H1 (cell line): ENCODE measurements around the gene PKD1. TPM values are rescaled to one million over a fixed set of nuclear protein-coding genes. Genes with fewer than 3 reads are reported as not detected.
A peak's percentile ranks its signal among the peaks of the same experiment; 100 is the strongest.

ENCODE experiments used
- CTCF ChIA-PET: fragments of 300-600 bp; sonication (Branson Sonifier 250); formaldehyde crosslinking; loops from one replicate; lab custom pipeline; 2021; ENCODE audit not compliant: partially characterized antibody; lab: Charles Lee
- POLR2A ChIA-PET: fragments of 300-600 bp; sonication (Branson Sonifier 250); formaldehyde crosslinking; loops from one replicate; lab custom pipeline; 2021; ENCODE audit warnings: inconsistent platforms; ENCODE audit not compliant: partially characterized antibody; lab: Charles Lee
- DNase-seq, 2 experiments: peaks; one replicate each; pipeline versions ENCODE4 v3.0.0 to v3.0.0-alpha.2; 2010 to 2022; ENCODE audit warnings: low spot score in 2 of 2, low read depth in 1 of 2, mixed read lengths in 1 of 2
- FAIRE-seq: peaks from 2 replicates; lab custom pipeline; 2011; peaks lifted over from hg19 to GRCh38; lab: Jason Lieb, UNC
- H2AFZ ChIP-seq: 2 replicates; pipeline ENCODE4 v1.8.1; 2012; ENCODE audit warnings: low read length, inconsistent platforms
- H2AK5ac ChIP-seq: 2 replicates; pipeline ENCODE4 v1.6.1; 2013; ENCODE audit warnings: low read depth, low read length
- H2BK120ac ChIP-seq: replicated peaks from 2 replicates; pipeline ENCODE3; 2013; ENCODE audit warnings: low read depth, low read length, inconsistent platforms
- H2BK12ac ChIP-seq: 2 replicates; pipeline ENCODE4 v1.6.1; 2013; ENCODE audit warnings: low read depth, low read length
- H2BK15ac ChIP-seq: 2 replicates; pipeline ENCODE4 v1.6.1; 2013; ENCODE audit warnings: low read length
- H2BK20ac ChIP-seq: 2 replicates; pipeline ENCODE4 v1.6.1; 2013; ENCODE audit warnings: low read length
- H2BK5ac ChIP-seq: 2 replicates; pipeline ENCODE4 v1.6.1; 2013; ENCODE audit warnings: low read depth, low read length
- H3K14ac ChIP-seq: 2 replicates; pipeline ENCODE4 v1.6.1; 2013; ENCODE audit warnings: inconsistent platforms; ENCODE audit not compliant: insufficient read length
- H3K18ac ChIP-seq: 2 replicates; pipeline ENCODE4 v1.6.1; 2013; ENCODE audit warnings: low read length; ENCODE audit errors: extremely low read depth
- H3K23ac ChIP-seq: 2 replicates; pipeline ENCODE4 v1.6.1; 2013; ENCODE audit warnings: inconsistent platforms; ENCODE audit not compliant: insufficient read length
- H3K23me2 ChIP-seq: 2 replicates; pipeline ENCODE4 v1.6.1; 2013; ENCODE audit warnings: low read depth, low read length
- H3K27ac ChIP-seq: 2 replicates; pipeline ENCODE4 v1.6.1; 2011; ENCODE audit warnings: low read depth, low read length, inconsistent platforms
- H3K27me3 ChIP-seq, 4 experiments: replicated peaks in 1 of 4; 1 replicate in 1 of 4; 2 replicates in 3 of 4; pipeline versions ENCODE4 v1.6.1 to v1.8.1; 2011 to 2013; ENCODE audit warnings: low read length in 3 of 4, mild to moderate bottlenecking in 3 of 4, inconsistent platforms in 2 of 4, mixed read lengths in 2 of 4, moderate library complexity in 1 of 4; ENCODE audit not compliant: control insufficient read depth in 3 of 4, insufficient read depth in 3 of 4; ENCODE audit errors: extremely low read depth in 1 of 4
- H3K36me3 ChIP-seq, 4 experiments: 2 replicates each; pipeline versions ENCODE4 v1.6.1 to v1.8.1; 2011 to 2013; ENCODE audit warnings: mild to moderate bottlenecking in 4 of 4, low read length in 3 of 4, moderate library complexity in 2 of 4, control low read depth in 1 of 4, inconsistent platforms in 1 of 4; ENCODE audit not compliant: insufficient read depth in 4 of 4, control insufficient read depth in 2 of 4
- H3K4ac ChIP-seq: replicated peaks from 2 replicates; pipeline ENCODE3; 2013; ENCODE audit warnings: low read length, low read depth, mixed read lengths, inconsistent platforms; ENCODE audit not compliant: insufficient read length
- H3K4me1 ChIP-seq, 4 experiments: replicated peaks in 1 of 4; 1 replicate in 1 of 4; 2 replicates in 3 of 4; pipeline versions ENCODE4 v1.6.1 to v1.8.1; 2011 to 2013; ENCODE audit warnings: low read length in 3 of 4, inconsistent platforms in 2 of 4, mixed read lengths in 1 of 4; ENCODE audit not compliant: insufficient read depth in 4 of 4, control insufficient read depth in 3 of 4
- H3K4me2 ChIP-seq, 2 experiments: 2 replicates each; pipeline versions ENCODE4 v1.6.1 to v1.8.1; 2011 to 2013; ENCODE audit warnings: low read depth in 2 of 2, low read length in 2 of 2, control low read depth in 1 of 2, inconsistent platforms in 1 of 2, mild to moderate bottlenecking in 1 of 2; ENCODE audit not compliant: insufficient read depth in 1 of 2
- H3K4me3 ChIP-seq, 4 experiments: fragments of 200-600, 300-600 bp in 1 of 4; sonication (generic), shearing (Covaris generic), sonication (Bioruptor Twin) in 1 of 4; 2 replicates each; pipeline versions ENCODE4 v1.5.1 to v1.8.1; 2011 to 2016; ENCODE audit warnings: low read length in 4 of 4, low read depth in 3 of 4, control low read depth in 2 of 4, inconsistent platforms in 2 of 4, mild to moderate bottlenecking in 2 of 4, mixed read lengths in 1 of 4, moderate library complexity in 1 of 4; ENCODE audit not compliant: insufficient read depth in 2 of 4; ENCODE audit errors: extremely low read depth in 1 of 4
- H3K56ac ChIP-seq: replicated peaks from 2 replicates; pipeline ENCODE3; 2013; ENCODE audit warnings: low read depth, mild to moderate bottlenecking, mixed read lengths, low read length, inconsistent platforms; ENCODE audit not compliant: insufficient read length
- H3K79me1 ChIP-seq: 2 replicates; pipeline ENCODE4 v1.6.1; 2013; ENCODE audit warnings: low read depth, low read length, control low read depth
- H3K79me2 ChIP-seq, 2 experiments: 2 replicates each; pipeline versions ENCODE4 v1.6.1 to v1.8.1; 2012 to 2013; ENCODE audit warnings: low read length in 2 of 2, mild to moderate bottlenecking in 2 of 2, inconsistent platforms in 1 of 2; ENCODE audit not compliant: insufficient read depth in 2 of 2, control insufficient read depth in 1 of 2
- H3K9ac ChIP-seq, 4 experiments: replicated peaks in 1 of 4; 1 replicate in 1 of 4; 2 replicates in 3 of 4; pipeline versions ENCODE4 v1.6.1 to v1.8.1; 2011 to 2013; ENCODE audit warnings: low read depth in 3 of 4, low read length in 3 of 4, control low read depth in 2 of 4, mild to moderate bottlenecking in 2 of 4, moderate library complexity in 2 of 4, inconsistent platforms in 1 of 4; ENCODE audit errors: extremely low read depth in 1 of 4
- H3K9me3 ChIP-seq, 2 experiments: 2 replicates each; pipeline versions ENCODE4 v1.6.1 to v1.8.1; 2012 to 2013; ENCODE audit warnings: mild to moderate bottlenecking in 2 of 2, moderate library complexity in 2 of 2, control low read depth in 1 of 2, inconsistent platforms in 1 of 2, low read depth in 1 of 2, low read length in 1 of 2, mixed read lengths in 1 of 2; ENCODE audit not compliant: insufficient read depth in 2 of 2
- H4K20me1 ChIP-seq, 2 experiments: replicated peaks in 1 of 2; 2 replicates each; pipeline versions ENCODE3 to v1.8.1; 2011 to 2013; ENCODE audit warnings: inconsistent platforms in 2 of 2, low read length in 2 of 2, mild to moderate bottlenecking in 1 of 2; ENCODE audit not compliant: insufficient read depth in 2 of 2, control insufficient read depth in 1 of 2
- H4K5ac ChIP-seq: 2 replicates; pipeline ENCODE4 v1.6.1; 2013; ENCODE audit warnings: low read length, low read depth, mixed read lengths, inconsistent platforms; ENCODE audit not compliant: insufficient read length
- H4K8ac ChIP-seq: 2 replicates; pipeline ENCODE4 v1.8.0; 2013; ENCODE audit warnings: mild to moderate bottlenecking, moderate library complexity, low read length, inconsistent platforms; ENCODE audit not compliant: insufficient read depth; ENCODE audit errors: extremely low read depth
- H4K91ac ChIP-seq: replicated peaks from 2 replicates; pipeline ENCODE3; 2013; ENCODE audit warnings: low read length, mixed read lengths, inconsistent platforms; ENCODE audit not compliant: insufficient read length
- BACH1 ChIP-seq: IDR thresholded peaks from 2 replicates; pipeline ENCODE4 v1.6.1; 2012; ENCODE audit warnings: low read length, improper control_type of control experiment
- CHD1 ChIP-seq: IDR thresholded peaks from 2 replicates; pipeline ENCODE4 v1.6.1; 2012; ENCODE audit warnings: low read depth, low read length, improper control_type of control experiment
- NANOG ChIP-seq: IDR thresholded peaks from 2 replicates; pipeline ENCODE4 v1.6.1; 2011; ENCODE audit warnings: low read length, low read depth, mild to moderate bottlenecking, inconsistent platforms; ENCODE audit not compliant: insufficient read depth, poor library complexity, severe bottlenecking
- POLR2AphosphoS5 ChIP-seq: IDR thresholded peaks from 2 replicates; pipeline ENCODE4 v1.6.1; 2011; ENCODE audit warnings: low read depth, low read length
- WGBS, 2 experiments: shearing (Covaris generic) in 1 of 2; methylation state at CpG; one replicate each; pipeline versions ENCODE4 v1.1.6 to v1.1.7; 2013 to 2015; ENCODE audit warnings: low lambda C conversion rate in 2 of 2, mixed read lengths in 2 of 2, inconsistent platforms in 1 of 2, low coverage in 1 of 2, missing lambda C conversion rate in 1 of 2; ENCODE audit not compliant: insufficient replicate concordance in 2 of 2, insufficient coverage in 1 of 2, insufficient read length in 1 of 2; ENCODE audit errors: extremely low coverage in 1 of 2, missing lambda C conversion rate in 1 of 2; 5-methylcytosine and 5-hydroxymethylcytosine counted together
- polyA plus RNA-seq, 7 experiments: library from polyadenylated mRNA; depleted of rRNA in 3 of 7; stranded (reverse) in 5 of 7; unstranded in 2 of 7; fragments of >200 nt in 5 of 7; fragments of 200-250 nt in 2 of 7; gene quantifications; 1 replicate in 5 of 7; 2 replicates in 1 of 7; 4 replicates in 1 of 7; pipeline versions ENCODE4 v1.2.1 to v1.2.3, GENCODE V29; 2011 to 2013; ENCODE audit warnings: missing spikeins in 2 of 7, mixed read lengths in 2 of 7
- total RNA-seq: library from RNA; stranded (reverse); fragmentation: NEBNext Ultra II Directional; extraction: Animal tissue kit (Norgen Biotek cat#: 25700); gene quantifications from 2 replicates; pipeline ENCODE4 v1.2.1, GENCODE V29; 2021
- TF ChIP-seq, protein P1 (sequence below), 3 experiments: IDR thresholded peaks; 1 replicate in 2 of 3; 2 replicates in 1 of 3; pipeline versions ENCODE4 v1.5.1 to v1.6.1; 2011; ENCODE audit warnings: low read length in 3 of 3, mild to moderate bottlenecking in 3 of 3, inconsistent platforms in 2 of 3, low read depth in 1 of 3, moderate library complexity in 1 of 3; ENCODE audit not compliant: insufficient read depth in 1 of 3; ENCODE audit errors: control extremely low read depth in 1 of 3
- TF ChIP-seq, protein P2 (sequence below): IDR thresholded peaks from 2 replicates; pipeline ENCODE4 v1.6.1; 2012; ENCODE audit warnings: inconsistent platforms
- TF ChIP-seq, protein P3 (sequence below): IDR thresholded peaks from 2 replicates; pipeline ENCODE4 v1.6.1; 2011; ENCODE audit warnings: low read length, improper control_type of control experiment

PKD1 gene
- total and polyA plus RNA-seq, 2 of the 8 experiments (the other 6 are each of a cell fraction or from before 2014, with no cell fraction given), result 40.6 to 52.7 TPM

- TF ChIP-seq, protein P1, sequence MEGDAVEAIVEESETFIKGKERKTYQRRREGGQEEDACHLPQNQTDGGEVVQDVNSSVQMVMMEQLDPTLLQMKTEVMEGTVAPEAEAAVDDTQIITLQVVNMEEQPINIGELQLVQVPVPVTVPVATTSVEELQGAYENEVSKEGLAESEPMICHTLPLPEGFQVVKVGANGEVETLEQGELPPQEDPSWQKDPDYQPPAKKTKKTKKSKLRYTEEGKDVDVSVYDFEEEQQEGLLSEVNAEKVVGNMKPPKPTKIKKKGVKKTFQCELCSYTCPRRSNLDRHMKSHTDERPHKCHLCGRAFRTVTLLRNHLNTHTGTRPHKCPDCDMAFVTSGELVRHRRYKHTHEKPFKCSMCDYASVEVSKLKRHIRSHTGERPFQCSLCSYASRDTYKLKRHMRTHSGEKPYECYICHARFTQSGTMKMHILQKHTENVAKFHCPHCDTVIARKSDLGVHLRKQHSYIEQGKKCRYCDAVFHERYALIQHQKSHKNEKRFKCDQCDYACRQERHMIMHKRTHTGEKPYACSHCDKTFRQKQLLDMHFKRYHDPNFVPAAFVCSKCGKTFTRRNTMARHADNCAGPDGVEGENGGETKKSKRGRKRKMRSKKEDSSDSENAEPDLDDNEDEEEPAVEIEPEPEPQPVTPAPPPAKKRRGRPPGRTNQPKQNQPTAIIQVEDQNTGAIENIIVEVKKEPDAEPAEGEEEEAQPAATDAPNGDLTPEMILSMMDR (IDR thresholded peaks at IDR 0.05; ENCODE audit: control extremely low read depth in 1 of 3, insufficient read depth in 1 of 3, low read depth in 1 of 3, low read length in 3 of 3), result no peak
- TF ChIP-seq BACH1, result no peak
- no peak for TF ChIP-seq CHD1
- TF ChIP-seq, protein P2, sequence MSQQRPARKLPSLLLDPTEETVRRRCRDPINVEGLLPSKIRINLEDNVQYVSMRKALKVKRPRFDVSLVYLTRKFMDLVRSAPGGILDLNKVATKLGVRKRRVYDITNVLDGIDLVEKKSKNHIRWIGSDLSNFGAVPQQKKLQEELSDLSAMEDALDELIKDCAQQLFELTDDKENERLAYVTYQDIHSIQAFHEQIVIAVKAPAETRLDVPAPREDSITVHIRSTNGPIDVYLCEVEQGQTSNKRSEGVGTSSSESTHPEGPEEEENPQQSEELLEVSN, result no peak
- TF ChIP-seq, protein P3, sequence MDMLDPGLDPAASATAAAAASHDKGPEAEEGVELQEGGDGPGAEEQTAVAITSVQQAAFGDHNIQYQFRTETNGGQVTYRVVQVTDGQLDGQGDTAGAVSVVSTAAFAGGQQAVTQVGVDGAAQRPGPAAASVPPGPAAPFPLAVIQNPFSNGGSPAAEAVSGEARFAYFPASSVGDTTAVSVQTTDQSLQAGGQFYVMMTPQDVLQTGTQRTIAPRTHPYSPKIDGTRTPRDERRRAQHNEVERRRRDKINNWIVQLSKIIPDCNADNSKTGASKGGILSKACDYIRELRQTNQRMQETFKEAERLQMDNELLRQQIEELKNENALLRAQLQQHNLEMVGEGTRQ, result no peak
- TF ChIP-seq NANOG, result no peak
- TF ChIP-seq POLR2AphosphoS5, result no peak
- Histone ChIP-seq H3K18ac (no peak overlapping the region), H2BK12ac (no peak overlapping the region), H2BK15ac (no peak overlapping the region), H3K14ac (no peak overlapping the region), H2BK5ac (no peak overlapping the region), H2BK20ac (no peak overlapping the region), H2AFZ (no peak overlapping the region), H3K4me1 (peaks cover 0 to 15% (median 8%) of the 10 kb centered on the region in 4 experiments; a peak in 3 of 7 replicates), H3K79me1 (peaks cover 22% of the 10 kb centered on the region), H3K23me2 (no peaks in the 10 kb centered on the region; the same call in 1 of the 2 replicates), H3K27ac (no peak overlapping the region), H3K4me2 (no peak overlapping the region), H3K79me2 (peaks cover 17 to 62% of the 10 kb centered on the region in 2 experiments), H2BK120ac (no peak overlapping the region), H3K36me3 (peaks cover 7 to 19% (median 17%) of the 10 kb centered on the region in 4 experiments; a peak in 7 of 8 replicates), H3K4me3 (no peak overlapping the region), H4K8ac (peak overlapping the region; percentile 68; the same call in 1 of the 2 replicates), H4K5ac (no peak overlapping the region), H4K91ac (no peak overlapping the region), H3K9ac (no peak overlapping the region), H3K56ac (no peak overlapping the region), H3K4ac (no peak overlapping the region), H3K23ac (no peak overlapping the region), H3K27me3 (no peaks in the 10 kb centered on the region), H4K20me1 (peaks cover 19 to 40% of the 10 kb centered on the region in 2 experiments), H2AK5ac (no peak overlapping the region), H3K9me3 (peaks cover 0 to 17% of the 10 kb centered on the region in 2 experiments; a peak in 1 of 4 replicates)
- WGBS, 2 experiments, result 91% methylated on average over 23 of the region's 26 CpGs; no CpG with 5 or more reads in 1 of the 2 experiments
- CTCF ChIA-PET, result interaction anchor here (1.1 to 1.4 kb wide), 2 partner anchors 18 to 31 kb away, joined by 3 read pairs; no protein-coding TSS in a partner anchor
- FAIRE-seq (no peak), DNase-seq (no peak)
- POLR2A ChIA-PET, result interaction anchor here (0.7 to 15.0 kb wide), 5 partner anchors 8 to 36 kb away, joined by 3 to 312 read pairs (median 5); partner anchors contain the start of gene TRAF7
Observed at GRCh38 chr16:2163211-2163881, 27.6 kb upstream of the PKD1 start.
